GM20000 (cell line): ENCODE data around the gene HTR3D.

Source experiments
- DNase-seq: peaks from one replicate; pipeline ENCODE4 v3.0.0; 2012; ENCODE audit warnings: low spot score
- CTCF ChIP-seq: IDR thresholded peaks from 2 replicates; pipeline ENCODE4 v1.5.1; 2012; ENCODE audit warnings: mild to moderate bottlenecking, control low read depth; ENCODE audit errors: extremely low read depth, missing control alignments

The HTR3D gene

GRCh38 chr3:184039414-184039813, 7.9 kb downstream of the HTR3D start:
- no peak for DNase-seq
- TF ChIP-seq CTCF, result no peak

GRCh38 chr3:184040010-184040409, 8.5 kb downstream of the HTR3D start:
- DNase-seq, result no peak
- no peak for TF ChIP-seq CTCF

GRCh38 chr3:184042617-184043016, 11.1 kb downstream of the HTR3D start:
- TF ChIP-seq CTCF, result no peak

GRCh38 chr3:184045995-184046394, 14.5 kb downstream of the HTR3D start:
- no peak for TF ChIP-seq CTCF
- DNase-seq, result no peak

More at GRCh38 chr3:184042617-184043016, 11.1 kb downstream of the HTR3D start:
- DNase-seq, result no peak

- no peak for DNase-seq
- no peak for TF ChIP-seq CTCF
These were observed 18.8 kb downstream of the HTR3D start for GRCh38 chr3:184050217-184050847.

GRCh38 chr3:184052767-184053166, 21.2 kb downstream of the HTR3D start, which contains the start of gene HTR3C:
TSS of gene HTR3C (plus strand) at chr3:184053047. CDS start at chr3:184053081, 34 bp downstream.
- TF ChIP-seq CTCF, result no peak

GRCh38 chr3:184058029-184058428, 26.5 kb downstream of the HTR3D start:
- TF ChIP-seq CTCF, result no peak
- no peak for DNase-seq

More at GRCh38 chr3:184052767-184053166, 21.2 kb downstream of the HTR3D start, which contains the start of gene HTR3C:
- DNase-seq, result no peak
